Embryonic facial prominence (tissue), 1 donor: ENCODE data around the gene DGKI.

Source experiments
- DNase-seq: peaks from one replicate; pipeline ENCODE4 v3.0.0-alpha.2; 2016; ENCODE audit errors: extremely low spot score

The DGKI gene

DNA sequence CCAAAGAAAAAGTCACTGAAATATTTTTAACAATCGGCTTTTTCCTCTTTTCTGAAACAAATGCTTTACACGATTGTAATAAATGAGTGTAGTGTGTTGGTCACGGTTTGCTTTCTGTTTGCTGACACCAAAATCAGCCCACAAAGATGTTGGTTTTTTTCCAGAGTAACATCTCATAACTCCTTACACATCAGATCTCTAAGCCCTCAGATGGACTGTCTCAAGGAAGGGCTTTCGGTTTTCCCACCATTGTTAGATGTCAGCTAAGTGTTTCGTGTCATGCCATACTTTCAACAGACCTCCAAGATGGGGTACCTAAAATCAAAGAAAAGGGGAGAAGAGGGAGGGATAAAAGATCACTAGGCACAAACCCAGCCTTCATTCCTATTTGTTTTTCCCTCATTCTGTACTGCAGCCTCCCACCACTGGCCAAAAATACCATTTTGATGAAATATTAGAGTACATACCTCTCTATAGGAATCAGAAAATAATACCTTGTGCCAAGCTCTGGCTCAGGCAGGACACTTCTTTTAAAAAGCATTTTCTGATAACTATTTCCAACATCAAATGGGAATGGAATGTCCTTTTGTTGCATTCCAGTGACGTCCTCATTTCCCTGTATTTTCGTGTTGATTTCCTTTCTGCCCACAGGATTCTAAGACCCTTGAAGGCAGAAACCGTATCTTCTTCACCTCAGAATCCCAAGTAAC, 159.1 kb downstream of the DGKI start:
- DNase-seq, result no peak

DNA sequence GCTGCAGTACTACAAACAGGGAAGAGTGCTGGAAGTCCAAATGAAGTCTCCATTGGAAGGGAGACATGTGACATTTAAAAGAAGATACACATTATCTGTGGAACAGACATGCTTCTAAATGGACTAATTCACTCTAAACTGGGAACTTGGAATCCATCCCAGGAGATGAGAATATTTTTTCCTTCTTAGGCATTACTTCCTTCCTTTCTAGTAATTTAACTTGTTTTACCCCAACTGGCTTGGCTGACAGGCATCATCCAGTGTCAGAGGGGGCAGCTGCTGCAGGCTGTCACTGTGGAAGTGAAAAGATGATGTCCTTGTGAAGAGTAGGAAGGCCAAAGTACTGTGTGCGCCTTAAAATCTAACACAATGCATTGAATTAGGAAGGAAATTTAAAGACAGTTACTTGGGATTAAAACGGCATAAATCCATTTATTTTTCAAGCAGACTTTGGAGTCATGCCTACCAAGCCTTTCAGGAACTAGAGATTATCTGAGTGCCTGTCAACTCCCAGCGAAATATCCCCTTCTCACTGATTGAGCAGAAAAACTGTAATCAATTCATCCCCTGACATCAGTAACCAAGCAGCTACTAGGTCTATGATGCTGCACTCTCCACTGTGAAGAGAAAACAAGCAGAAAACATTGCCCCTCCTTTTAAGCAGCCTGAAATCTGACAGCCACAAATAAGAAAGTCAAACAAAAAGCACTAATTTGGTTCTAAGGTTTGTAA, 161.2 kb downstream of the DGKI start:
- no peak for DNase-seq

DNA sequence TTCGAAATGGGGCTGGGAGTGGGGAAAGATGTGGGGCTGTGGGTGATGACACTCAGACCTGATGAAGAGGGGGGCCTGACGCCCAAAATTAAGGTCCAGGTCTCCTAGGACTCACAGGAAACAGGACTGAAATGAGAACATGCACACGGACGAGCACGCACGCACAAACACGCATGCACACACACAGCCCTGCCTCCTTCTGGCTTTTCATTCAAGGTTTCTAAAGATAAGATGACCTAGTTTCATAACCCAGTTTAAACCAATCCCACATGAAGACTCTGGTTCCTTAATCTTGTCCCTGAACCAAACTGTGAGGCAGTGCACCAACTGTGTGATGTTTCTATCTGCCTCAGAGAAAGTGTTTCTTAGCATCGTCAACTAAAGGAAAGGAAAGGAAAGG, 162.0 kb downstream of the DGKI start:
- no peak for DNase-seq

DNA sequence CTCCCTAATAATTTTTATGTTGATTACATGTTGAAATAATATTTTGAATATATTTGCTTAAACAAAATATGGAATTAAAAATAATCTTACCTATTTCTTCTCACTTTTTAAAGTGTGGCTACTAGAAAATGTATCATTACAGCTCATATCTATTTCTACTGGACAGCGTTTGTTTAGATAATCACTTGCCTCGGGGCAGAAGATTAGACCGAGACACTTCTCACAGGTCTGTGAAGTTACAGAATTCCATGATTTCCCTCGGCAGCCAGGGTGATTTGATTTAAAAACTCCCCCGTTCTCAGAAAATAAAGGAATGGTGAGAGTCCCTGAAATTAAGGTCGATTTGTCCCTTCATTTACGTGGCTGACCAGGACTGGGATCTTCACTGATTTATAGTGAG, 162.5 kb downstream of the DGKI start:
- no peak for DNase-seq

DNA sequence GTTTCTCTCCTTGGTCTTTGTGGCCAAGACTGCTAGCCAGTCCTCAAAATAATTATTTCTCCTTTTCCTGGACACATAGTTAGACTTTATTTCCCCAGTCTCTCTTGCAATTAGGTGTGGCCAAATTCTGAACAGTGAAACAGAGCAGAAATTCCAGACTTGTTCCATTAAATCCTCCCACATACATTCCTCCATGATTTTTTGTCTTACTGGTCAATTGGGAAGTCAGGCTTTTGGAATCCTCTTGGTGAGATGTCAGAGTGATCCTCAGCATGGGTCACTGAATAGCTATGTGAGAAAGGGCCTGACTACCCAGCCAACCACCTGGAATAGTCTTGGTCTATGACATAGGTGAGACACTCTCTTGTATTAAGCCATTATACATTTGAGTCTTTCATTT, 164.2 kb downstream of the DGKI start:
- DNase-seq, result no peak

DNA sequence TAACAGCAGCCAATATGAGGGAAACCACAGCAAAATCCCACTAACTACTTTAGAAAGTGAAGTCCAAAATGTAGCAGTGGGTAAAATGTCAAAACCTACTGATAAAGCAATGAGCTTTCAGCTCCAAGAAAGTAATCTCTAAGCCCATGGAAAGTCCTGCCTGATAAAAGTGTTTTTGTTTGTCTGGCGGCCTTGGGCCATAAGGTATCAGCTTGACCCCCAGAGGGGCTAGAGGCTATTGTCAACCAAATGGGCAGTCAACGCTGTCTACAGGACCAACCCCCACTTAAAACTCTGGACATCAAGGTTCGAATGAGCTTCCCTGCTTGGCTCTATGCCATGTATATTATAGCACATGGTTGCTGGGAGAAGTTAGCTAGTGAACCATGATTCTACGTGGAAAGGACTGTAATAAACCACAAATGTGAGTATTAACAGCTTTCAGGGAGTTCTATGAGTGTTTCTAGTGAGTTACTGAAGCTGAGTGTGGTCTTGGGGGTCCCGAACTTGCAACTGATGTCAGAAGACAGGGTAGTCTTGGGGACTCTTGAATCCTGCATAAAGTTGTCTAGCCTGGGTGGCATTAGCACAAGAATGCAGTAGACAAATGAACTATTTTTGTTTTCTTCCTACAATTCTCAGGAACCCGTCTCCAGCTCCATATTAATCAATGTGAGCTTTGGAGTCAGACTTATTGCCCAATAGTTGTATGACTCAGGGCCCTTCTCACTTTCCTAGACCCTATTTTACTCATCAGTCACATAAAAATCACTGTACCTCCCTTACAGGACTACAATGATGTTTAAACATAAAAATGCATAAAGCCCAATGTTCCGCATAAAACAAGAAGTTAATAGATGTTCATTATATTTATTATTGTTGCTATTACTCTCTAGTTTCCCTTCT, 164.9 kb downstream of the DGKI start:
- DNase-seq, result no peak

DNA sequence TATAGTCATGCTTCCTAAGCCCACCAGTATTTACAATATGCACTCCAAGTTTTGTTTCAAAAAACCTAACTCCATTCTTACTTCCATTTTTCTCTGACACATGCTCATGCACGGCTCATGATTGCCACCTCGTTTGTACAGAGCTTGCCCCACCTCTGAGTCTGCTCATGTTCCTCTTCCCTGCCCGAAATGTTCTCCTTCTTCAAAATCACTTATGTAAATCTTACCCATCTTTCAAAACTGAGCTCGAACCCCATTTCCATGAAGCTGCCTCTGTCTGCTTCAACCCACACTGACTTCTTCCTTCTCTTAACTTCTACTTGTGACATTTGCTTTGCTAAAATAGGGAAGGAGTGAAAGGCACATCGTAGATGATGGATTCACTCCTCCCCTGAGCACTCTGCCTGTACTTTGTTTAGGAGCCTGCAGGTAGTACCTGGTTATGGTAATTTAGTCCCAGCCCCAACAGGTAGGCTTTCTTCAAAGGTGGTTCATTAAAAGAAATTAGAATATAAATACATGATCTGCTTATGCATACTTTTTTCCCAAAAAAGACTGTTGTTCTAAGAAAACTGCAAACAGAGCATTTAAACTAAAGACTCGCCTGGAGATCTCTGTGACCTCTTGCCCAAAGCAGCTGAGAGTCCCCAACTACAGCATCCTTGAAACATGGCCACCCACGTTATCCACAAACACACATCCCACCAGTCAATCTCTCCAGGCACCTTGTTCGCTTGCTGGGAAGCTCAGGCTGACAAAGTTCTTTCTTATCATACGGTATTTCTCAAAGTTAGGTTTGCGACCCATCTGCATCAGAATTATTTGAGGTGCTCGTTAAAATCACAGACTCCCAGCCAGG, 172.0 kb downstream of the DGKI start:
- DNase-seq, result no peak

DNA sequence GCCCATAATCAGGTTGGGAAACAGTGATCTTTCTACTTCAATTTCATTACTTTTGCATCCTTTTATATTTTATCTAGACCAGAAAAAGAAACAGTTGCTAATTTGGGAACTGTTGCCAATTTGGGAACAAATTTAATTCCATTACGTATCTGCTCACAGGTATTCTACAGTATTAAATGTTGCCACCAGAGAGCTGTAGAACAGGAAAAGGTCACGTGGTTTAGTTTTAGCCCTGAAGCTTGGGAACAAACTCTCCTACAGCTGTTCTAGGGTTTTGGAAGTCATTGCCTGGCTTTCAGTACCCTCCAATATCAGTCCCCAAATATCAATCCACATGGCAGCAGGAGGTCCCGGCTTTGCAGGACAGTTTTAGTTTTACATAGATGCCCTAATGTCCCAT, 172.7 kb downstream of the DGKI start:
- DNase-seq, result no peak

DNA sequence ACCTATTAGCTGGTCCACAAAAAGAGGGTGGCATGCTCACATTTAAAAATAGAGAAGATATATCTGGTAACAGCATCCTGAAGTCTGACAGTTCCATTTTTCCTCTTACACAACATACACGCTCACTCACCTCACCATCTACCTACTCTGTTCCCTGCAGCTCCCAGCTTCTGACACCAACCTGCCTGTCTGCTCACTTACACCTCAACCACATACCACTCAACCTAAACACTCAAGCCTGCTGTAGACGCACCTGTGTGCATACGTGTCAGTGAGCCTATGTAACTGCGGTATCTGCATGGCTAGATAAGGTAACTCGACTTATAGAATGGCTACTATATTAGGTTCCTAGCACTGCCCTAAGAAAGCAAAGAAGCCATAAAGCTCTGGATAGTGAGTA, 174.9 kb downstream of the DGKI start:
- no peak for DNase-seq

DNA sequence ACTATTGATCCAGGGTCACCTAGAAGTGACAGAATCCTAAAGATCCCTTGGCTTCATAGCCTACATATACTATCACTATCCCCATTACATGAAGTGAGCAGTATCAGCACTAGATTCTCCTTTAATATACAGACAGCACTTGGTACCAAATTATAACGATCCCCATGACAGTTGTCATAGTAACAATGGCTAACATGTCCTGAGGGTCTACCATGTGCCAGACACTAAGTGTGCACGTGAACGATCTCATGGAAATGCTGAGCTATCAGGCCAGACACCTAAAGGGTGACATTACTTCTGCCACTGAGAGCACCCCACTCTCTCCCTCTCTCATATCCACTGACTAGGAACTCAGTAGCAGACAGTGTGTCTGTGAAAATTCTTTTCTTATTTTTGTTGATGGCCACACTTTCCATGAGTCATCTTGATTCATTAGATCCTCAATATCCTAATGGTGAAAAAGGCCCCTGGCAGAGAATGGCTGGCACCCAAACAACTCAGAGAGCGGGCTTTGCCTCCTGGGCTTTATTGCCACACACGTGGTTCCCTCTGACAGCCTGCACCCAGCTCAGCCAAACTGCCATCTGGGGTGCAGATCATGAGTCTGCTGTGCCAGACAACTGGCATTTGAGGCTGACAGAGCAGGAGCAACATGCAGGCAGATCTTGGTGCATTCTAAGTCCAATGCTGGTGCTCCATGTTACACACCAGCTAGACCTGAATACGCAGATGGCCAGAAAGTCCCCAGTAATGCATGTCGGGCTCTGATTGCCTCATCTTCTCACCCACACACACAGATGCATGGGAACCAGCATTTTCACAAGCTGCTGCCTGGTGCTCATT, 176.3 kb downstream of the DGKI start:
- DNase-seq, result no peak

DNA sequence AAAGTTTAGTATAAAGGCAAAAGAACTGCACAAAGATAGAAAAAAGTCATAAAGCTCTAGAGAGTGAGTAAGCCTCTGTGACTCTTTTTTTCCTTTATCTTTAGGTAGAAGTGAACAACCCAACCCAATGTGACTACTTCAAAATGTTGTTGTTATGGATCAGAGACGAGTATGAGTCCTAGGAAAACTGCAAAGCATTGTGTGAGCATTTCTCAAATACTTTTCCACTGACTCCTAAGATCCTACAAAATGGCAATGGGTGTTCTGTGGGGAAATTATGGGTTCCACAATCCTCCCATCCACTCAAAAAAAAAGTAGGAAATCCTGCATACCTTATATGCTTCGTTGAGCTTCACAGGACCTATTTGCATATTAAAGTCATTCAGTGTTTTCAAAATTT, 177.1 kb downstream of the DGKI start:
- DNase-seq, result no peak

DNA sequence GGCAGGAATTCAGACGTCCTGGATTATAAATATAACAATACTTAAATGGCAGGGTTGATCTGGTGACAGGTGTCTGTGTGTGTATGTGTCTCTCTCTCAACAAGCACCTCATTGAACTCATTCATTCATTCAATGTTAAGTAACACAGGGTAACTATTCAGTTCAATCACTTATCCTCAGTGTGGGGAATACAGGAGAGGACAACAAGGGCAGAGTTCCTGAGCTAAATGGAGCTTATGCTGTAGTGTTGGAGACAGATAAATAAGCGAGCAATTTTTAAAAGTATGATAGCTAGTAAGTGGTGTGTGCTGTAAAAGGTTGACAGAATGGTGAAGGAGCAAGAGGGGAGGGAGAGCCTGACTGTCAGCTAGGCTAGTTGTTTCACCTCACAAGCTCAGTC, 178.4 kb downstream of the DGKI start:
- no peak for DNase-seq

DNA sequence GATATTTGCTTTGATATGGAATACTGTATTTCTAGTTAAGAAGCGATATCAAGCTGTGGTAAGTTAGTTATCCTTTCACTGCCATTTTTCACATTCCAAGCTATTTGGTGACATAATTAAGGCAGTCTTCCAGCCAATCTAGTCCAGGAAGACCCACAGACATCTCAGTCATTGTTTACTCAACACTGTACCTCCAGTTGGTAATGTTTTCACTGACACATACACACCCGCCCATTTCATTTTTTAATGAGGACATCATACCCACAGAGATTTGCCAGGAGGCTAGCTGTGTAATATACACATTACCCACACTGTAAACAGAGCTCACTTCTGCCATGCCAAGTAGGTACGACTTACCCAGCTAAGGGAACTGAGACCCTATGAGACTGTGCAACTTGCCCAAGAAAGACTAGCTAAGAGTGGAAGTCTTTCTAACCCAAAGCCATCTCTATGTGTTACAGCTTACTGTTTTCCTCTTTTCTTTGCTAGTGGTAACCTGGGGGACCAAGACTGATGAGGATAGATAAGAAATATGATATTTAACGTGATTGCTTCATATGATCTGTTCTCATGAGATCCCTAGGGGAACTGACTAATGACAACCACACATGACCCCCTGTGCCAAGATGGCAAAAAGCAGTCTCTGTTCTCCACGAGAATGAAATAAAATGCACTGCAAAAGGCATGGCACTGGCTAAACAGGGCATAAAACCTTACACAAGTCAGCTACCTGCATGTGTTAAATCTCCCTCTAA, 179.0 kb downstream of the DGKI start:
- DNase-seq, result no peak

DNA sequence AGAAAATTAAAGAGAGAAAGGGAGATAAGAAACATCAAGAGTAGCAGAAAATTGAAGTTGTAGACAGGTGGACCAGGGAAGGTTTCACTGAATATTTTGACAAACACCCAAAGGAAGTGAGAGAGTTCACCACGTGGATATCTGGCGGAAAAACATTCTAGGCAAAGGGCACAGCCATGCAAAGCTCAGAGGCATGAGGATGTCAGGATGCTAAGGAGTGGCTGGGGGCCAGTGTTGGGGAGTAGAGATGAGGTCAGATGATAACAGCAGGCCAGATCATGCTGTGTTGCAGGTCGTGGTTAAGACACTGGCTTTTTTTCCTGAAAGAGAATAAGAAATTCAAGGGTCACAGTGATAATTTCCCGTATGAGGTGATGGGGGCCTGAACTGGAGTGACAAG, 181.9 kb downstream of the DGKI start:
- DNase-seq, result no peak

DNA sequence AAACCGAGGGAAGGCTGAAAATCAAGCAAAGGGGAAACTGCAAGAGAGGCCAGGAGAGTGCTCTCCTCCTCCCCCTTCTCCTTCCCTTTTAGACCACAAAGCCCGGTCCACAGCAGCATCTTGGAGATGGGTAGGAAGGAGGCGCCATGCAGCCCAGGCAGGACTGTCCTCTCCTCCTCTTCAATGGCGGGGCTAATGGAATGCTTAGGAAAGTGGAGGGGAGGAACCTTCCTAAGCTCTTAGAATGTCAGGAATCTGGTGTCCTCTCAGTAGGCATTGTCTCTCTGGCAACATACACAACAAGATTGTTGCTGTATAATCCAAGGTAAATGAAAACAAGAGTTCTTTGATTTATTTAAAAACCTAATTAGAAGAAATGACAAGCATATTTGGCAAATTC, 185.1 kb downstream of the DGKI start:
- DNase-seq, result no peak

DNA sequence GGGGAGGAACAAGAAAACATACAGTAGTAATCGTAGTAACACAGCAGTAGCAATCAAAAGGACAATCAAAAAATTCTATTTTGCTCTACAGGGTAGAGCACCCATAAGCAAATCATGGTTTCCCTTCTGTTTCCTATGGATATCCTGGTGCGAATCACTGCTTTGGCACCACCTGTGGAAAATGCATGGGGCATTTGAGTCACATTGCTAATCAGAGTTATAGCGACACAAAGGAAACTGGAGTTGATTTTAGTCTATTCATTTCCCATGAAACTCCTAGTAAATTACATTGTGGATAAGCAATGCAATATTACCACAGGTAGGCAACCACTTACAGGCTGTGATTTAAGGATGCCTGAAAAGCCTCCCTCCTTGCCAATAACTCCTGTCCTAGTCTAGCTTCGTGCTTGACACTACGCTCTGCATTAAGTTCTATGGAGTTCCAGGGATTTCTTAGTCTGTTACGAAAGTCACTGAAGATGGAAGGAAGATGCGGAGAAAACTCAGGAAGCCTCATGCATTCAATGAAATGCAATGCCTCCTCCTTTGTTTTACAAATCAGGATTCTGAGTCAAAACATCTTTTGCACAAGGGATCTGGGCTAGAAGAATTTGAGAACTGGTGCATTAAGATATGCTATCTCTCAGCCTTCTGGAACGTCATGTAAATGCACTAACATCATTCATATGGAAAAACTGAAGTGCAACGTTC, 188.4 kb downstream of the DGKI start:
- no peak for DNase-seq

DNA sequence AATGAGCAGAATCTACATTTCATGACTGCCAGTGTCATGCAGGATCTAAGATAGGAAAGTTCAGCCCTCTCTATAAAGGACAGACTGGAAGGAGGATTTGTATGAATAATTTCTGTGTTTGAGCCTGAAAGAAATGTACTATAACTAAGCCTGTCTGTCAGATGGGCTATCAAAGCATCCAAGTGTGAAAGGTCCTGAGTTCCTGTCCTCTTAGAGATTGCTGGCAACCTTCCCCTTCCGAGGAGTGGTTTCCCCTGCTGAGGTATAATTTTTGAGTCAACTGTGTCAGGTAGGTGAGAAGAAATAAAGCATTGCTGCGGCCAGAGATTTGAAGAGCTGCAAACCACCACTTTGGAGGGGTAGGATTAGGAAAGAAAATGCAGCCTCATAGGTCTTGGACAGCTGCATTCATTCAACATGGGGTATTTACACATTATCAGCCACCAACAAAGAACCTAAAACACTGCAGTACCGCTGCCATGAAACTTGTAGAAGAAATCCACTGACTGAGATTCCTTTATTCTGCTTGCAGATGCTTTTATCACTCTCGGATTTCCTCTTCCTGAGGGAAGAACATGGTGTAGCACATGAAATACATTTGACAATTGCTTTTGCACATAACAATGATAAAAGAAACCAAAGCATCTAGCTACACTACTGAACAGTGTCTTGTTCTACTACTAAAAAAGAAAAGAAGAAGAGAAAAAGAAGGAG, 189.1 kb downstream of the DGKI start:
- DNase-seq, result no peak

DNA sequence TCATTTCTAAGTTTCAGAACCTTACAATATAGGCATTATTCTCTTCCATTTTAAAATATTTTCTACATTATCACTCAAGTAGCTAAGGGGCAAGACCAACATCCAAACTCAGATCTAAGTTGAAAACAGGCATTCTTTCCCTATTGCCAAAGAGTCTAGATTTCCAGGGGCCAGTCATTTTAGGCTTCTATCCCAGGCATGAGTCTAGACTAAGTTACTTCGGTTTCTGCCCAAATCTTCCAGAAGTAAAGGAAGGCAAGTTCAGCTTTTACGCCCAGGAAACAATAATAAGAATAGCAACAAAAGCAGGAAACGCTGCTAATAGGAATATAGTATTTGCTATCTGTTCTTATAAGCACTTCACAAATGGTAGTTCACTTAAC, 189.9 kb downstream of the DGKI start:
- no peak for DNase-seq
